B cell (primary cell): ENCODE measurements around the gene ZNF804B.

Experiments used
- CTCF ChIP-seq: fragments of 200-600 bp; IDR thresholded peaks from one replicate; pipeline ENCODE4 v1.8.0; 2022; ENCODE audit warnings: antibody characterized with exemption, mild to moderate bottlenecking
- EZH2 ChIP-seq: IDR thresholded peaks from 2 replicates; pipeline ENCODE4 v1.6.1; 2012; ENCODE audit warnings: borderline replicate concordance, low read depth, mild to moderate bottlenecking, moderate library complexity, low read length; ENCODE audit not compliant: insufficient read depth, poor library complexity, severe bottlenecking

DNA sequence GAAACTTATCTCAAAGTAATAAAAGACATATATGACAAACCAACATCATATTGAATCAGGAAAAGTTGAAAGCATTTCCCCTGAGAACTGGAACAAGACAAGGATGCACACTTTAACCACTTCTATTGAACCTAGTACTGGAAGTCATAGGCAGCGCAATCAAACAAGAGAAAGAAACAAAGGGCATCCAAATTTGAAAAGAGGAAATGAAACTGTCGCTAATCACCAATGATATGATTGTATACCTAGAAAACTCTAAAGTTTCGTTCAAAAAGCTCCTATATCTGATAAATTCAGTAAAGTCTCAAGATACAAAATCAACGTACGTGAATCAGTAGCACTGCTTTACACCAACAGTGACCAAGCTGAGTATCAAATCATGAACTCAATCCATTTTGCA is 173.8 kb downstream of the ZNF804B start:
- TF ChIP-seq CTCF, result no peak
- no peak for TF ChIP-seq EZH2
